GM12872 (cell line): ENCODE results near the gene C1orf74.
A peak's percentile ranks its signal among the peaks of the same experiment; 100 is the strongest.

Experiments used
- CTCF ChIP-seq: IDR thresholded peaks from 3 replicates; pipeline ENCODE4 v1.5.1; 2011; ENCODE audit warnings: low read depth, mild to moderate bottlenecking, low read length, moderate library complexity; ENCODE audit not compliant: insufficient read depth

The C1orf74 gene

GRCh38 chr1:209823143-209824041, 39.0 kb upstream of the C1orf74 start:
- peak; percentile 72 for TF ChIP-seq CTCF

GRCh38 chr1:209822706-209823105, 38.3 kb upstream of the C1orf74 start:
- TF ChIP-seq CTCF, result no peak

GRCh38 chr1:209820986-209821385, 36.6 kb upstream of the C1orf74 start:
- no peak for TF ChIP-seq CTCF

GRCh38 chr1:209819058-209819457, 34.7 kb upstream of the C1orf74 start:
- TF ChIP-seq CTCF, result no peak

- TF ChIP-seq CTCF, result no peak
Measured at GRCh38 chr1:209817691-209818090, 33.3 kb upstream of the C1orf74 start.

- no peak for TF ChIP-seq CTCF
Measured at GRCh38 chr1:209816923-209817322, 32.6 kb upstream of the C1orf74 start.

- no peak for TF ChIP-seq CTCF
Measured at GRCh38 chr1:209815931-209816341, 31.6 kb upstream of the C1orf74 start.
